ENCODE data around the gene PDE6G. TPM values are rescaled to one million over a fixed set of nuclear protein-coding genes. Genes with fewer than 3 reads are reported as not detected.

PDE6G gene
- total and polyA plus RNA-seq, 2 experiments from 2014 or later = 5.5 to 9.0 TPM

DNA sequence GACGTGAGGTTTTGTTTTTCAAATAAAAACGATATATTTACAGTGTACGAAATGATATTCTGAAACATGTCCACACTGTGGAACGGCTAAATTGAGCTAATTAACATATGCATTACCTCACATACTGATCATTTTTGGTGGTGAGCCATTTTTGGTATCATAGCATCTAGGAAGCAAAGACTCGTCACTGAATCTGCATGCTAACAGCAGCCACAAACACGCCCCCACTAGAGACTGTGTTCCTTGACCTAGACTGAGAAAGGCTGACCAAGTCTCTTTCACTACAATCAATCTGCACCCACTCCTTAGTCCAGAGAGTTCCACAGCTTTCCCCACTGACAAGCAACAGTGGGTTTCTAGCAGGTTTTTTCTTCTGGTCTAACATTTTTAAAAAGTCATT is 48.9 kb downstream of the PDE6G start (continued):
- TF ChIP-seq, protein P1, sequence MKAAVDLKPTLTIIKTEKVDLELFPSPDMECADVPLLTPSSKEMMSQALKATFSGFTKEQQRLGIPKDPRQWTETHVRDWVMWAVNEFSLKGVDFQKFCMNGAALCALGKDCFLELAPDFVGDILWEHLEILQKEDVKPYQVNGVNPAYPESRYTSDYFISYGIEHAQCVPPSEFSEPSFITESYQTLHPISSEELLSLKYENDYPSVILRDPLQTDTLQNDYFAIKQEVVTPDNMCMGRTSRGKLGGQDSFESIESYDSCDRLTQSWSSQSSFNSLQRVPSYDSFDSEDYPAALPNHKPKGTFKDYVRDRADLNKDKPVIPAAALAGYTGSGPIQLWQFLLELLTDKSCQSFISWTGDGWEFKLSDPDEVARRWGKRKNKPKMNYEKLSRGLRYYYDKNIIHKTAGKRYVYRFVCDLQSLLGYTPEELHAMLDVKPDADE (IDR thresholded peaks at IDR 0.05) = no peak
- TF ChIP-seq CREB1 (CRISPR knock-in tag; IDR thresholded peaks at IDR 0.05; ENCODE audit: low read depth) = no peak

DNA sequence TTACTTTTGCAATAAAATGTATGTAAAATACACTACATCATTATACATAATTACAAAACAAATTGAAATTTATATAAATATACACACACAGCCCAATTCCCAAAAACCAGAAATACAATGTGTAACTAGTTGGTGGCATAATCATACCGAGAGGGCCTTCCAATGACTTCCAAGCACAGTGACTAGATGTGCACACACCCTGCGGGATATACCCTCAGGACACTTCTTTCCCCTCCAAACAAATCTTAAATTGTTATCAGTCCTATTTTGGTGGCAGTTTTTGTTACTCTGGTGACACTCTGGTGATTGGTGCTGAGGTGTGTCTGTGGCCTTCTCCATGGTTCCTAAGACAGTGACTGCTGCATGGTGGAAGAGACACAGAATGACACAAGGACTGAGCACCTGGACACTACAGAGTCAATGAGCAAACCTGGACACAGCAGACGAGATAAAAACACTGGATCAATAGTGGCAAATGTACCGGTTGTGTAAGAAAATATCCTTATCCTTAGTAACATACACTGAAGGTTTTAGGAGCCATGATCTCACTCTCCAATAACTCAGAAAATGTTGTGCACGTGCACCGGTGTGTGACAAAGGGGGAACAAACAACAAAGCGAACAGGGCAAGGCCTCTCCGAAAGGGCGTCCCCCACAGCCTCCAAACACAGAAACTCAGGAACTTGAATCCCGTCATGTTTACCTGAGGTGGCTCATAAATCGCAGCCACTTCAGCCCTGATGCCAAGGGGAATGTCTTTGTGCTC is 52.3 kb downstream of the PDE6G start:
- Histone ChIP-seq H3F3A (replicated peaks; ENCODE audit: low read depth) (peaks cover 20% of the 10 kb centered on the region), H3K4me3 (no peak overlapping the region), H3K27ac (ENCODE audit: low read depth) (no peak overlapping the region), H3K36me3 (ENCODE audit: insufficient read depth) (peaks cover 64% of the 10 kb centered on the region), H3K4me1 (ENCODE audit: insufficient read depth) (no peaks in the 10 kb centered on the region), H3K9me2 (ENCODE audit: insufficient read depth) (no peaks in the 10 kb centered on the region), H3K27me3 (ENCODE audit: insufficient read depth) (no peaks in the 10 kb centered on the region), H2AFZ (no peak overlapping the region), H4K20me1 (replicated peaks; ENCODE audit: insufficient read depth) (peaks cover 42% of the 10 kb centered on the region), H3K4me2 (no peak overlapping the region), H3K79me2 (replicated peaks; ENCODE audit: insufficient read depth) (peaks cover 16% of the 10 kb centered on the region)
- Mint-ChIP-seq H3K36me3 (ENCODE audit: low read depth) (peaks cover 72% of the 10 kb centered on the region), H3K9me3 (no peaks in the 10 kb centered on the region), H3K27me3 (ENCODE audit: insufficient read depth, low read depth, poor library complexity) (no peaks in the 10 kb centered on the region), H3K4me1 (no peaks in the 10 kb centered on the region), H3K27ac (no peak overlapping the region), H3K4me3 (no peak overlapping the region)
- no peak for DNase-seq (ENCODE audit: low spot score)
- ATAC-seq = no peak
- TF ChIP-seq, protein P1 (IDR thresholded peaks at IDR 0.05) = no peak
- no peak for TF ChIP-seq STAT1 (IDR thresholded peaks at IDR 0.05; ENCODE audit: unreplicated experiment)
- no peak for TF ChIP-seq JUNB (IDR thresholded peaks at IDR 0.05; ENCODE audit: unreplicated experiment)
- no peak for TF ChIP-seq EZH2phosphoT487 (IDR thresholded peaks at IDR 0.05; ENCODE audit: unreplicated experiment)
- no peak for TF ChIP-seq ZNF114 (CRISPR knock-in tag; IDR thresholded peaks at IDR 0.05)
- TF ChIP-seq, protein P2, sequence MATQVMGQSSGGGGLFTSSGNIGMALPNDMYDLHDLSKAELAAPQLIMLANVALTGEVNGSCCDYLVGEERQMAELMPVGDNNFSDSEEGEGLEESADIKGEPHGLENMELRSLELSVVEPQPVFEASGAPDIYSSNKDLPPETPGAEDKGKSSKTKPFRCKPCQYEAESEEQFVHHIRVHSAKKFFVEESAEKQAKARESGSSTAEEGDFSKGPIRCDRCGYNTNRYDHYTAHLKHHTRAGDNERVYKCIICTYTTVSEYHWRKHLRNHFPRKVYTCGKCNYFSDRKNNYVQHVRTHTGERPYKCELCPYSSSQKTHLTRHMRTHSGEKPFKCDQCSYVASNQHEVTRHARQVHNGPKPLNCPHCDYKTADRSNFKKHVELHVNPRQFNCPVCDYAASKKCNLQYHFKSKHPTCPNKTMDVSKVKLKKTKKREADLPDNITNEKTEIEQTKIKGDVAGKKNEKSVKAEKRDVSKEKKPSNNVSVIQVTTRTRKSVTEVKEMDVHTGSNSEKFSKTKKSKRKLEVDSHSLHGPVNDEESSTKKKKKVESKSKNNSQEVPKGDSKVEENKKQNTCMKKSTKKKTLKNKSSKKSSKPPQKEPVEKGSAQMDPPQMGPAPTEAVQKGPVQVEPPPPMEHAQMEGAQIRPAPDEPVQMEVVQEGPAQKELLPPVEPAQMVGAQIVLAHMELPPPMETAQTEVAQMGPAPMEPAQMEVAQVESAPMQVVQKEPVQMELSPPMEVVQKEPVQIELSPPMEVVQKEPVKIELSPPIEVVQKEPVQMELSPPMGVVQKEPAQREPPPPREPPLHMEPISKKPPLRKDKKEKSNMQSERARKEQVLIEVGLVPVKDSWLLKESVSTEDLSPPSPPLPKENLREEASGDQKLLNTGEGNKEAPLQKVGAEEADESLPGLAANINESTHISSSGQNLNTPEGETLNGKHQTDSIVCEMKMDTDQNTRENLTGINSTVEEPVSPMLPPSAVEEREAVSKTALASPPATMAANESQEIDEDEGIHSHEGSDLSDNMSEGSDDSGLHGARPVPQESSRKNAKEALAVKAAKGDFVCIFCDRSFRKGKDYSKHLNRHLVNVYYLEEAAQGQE (IDR thresholded peaks at IDR 0.05; ENCODE audit: unreplicated experiment) = no peak
- TF ChIP-seq CREB1 (CRISPR knock-in tag; IDR thresholded peaks at IDR 0.05; ENCODE audit: low read depth) = no peak
- no peak for TF ChIP-seq ZNF331 (CRISPR knock-in tag; IDR thresholded peaks at IDR 0.05; ENCODE audit: low read depth)
- TF ChIP-seq, protein P3, sequence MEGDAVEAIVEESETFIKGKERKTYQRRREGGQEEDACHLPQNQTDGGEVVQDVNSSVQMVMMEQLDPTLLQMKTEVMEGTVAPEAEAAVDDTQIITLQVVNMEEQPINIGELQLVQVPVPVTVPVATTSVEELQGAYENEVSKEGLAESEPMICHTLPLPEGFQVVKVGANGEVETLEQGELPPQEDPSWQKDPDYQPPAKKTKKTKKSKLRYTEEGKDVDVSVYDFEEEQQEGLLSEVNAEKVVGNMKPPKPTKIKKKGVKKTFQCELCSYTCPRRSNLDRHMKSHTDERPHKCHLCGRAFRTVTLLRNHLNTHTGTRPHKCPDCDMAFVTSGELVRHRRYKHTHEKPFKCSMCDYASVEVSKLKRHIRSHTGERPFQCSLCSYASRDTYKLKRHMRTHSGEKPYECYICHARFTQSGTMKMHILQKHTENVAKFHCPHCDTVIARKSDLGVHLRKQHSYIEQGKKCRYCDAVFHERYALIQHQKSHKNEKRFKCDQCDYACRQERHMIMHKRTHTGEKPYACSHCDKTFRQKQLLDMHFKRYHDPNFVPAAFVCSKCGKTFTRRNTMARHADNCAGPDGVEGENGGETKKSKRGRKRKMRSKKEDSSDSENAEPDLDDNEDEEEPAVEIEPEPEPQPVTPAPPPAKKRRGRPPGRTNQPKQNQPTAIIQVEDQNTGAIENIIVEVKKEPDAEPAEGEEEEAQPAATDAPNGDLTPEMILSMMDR (conservative IDR thresholded peaks at IDR 0.05; ENCODE audit: low read depth in 2 of 2) = no peak
- no peak for TF ChIP-seq POLR2AphosphoS5 (IDR thresholded peaks at IDR 0.05; ENCODE audit: low read depth)
- no peak for TF ChIP-seq EZH2 (IDR thresholded peaks at IDR 0.05; ENCODE audit: low read depth, unreplicated experiment)
- no peak for TF ChIP-seq NANOG (IDR thresholded peaks at IDR 0.05; ENCODE audit: borderline replicate concordance)

Measured in GM23338 (cell line).